HepG2 (cell line): ENCODE results near the gene LCE3B. TPM values are rescaled to one million over a fixed set of nuclear protein-coding genes. Genes with fewer than 3 reads are reported as not detected.

Experiments
- ATAC-seq: fragments of 200-7000 bp; cut with Tn5 transposase; 3 replicates; pipeline ENCODE4 v1.9.1; 2020; ENCODE audit warnings: mild to moderate bottlenecking, moderate library complexity
- BruUV-seq: library from RNA; stranded (reverse); fragments of 400-500 nt; replicated peaks from 2 replicates; lab custom pipeline; 2021; lab: Mats Ljungman, UMichigan
- CTCF ChIA-PET: fragments of 300-600 bp; formaldehyde crosslinking; extraction: SDS; loops from one replicate; lab custom pipeline; 2021; ENCODE audit warnings: low total read pairs, inconsistent platforms, low intra/inter-chr PET ratio; lab: Yijun Ruan, JAX
- POLR2A ChIA-PET: fragments of 350-600 bp; sonication (Branson Sonifier 250); formaldehyde crosslinking; loops from one replicate; lab custom pipeline; 2020; ENCODE audit warnings: antibody characterized with exemption, inconsistent platforms; lab: Yijun Ruan, JAX
- DNase-seq: peaks from one replicate; pipeline ENCODE4 v3.0.0-alpha.2; 2015; ENCODE audit warnings: low spot score
- FAIRE-seq: peaks from 3 replicates; lab custom pipeline; 2011; peaks lifted over from hg19 to GRCh38; lab: Jason Lieb, UNC
- H2AFZ ChIP-seq: one replicate; pipeline ENCODE4 v1.6.1; 2011; ENCODE audit warnings: low read length, inconsistent platforms
- H3K27ac ChIP-seq: fragments of 300-600 bp; 3 replicates; pipeline ENCODE4 v1.8.0; 2011; ENCODE audit warnings: mixed run types, mild to moderate bottlenecking, mixed read lengths, low read length, inconsistent platforms; ENCODE audit not compliant: insufficient read depth; ENCODE audit errors: extremely low read length
- H3K27me3 ChIP-seq, 2 experiments: fragments of 200-600 bp in 1 of 2; 2 replicates in 1 of 2; 3 replicates in 1 of 2; pipeline versions ENCODE4 v1.6.0 to v1.8.0; 2011; ENCODE audit warnings: low read length in 2 of 2, mild to moderate bottlenecking in 2 of 2, moderate library complexity in 2 of 2, inconsistent platforms in 1 of 2; ENCODE audit not compliant: insufficient read depth in 2 of 2, control insufficient read depth in 1 of 2
- H3K36me3 ChIP-seq, 2 experiments: fragments of 200-600 bp in 1 of 2; replicated peaks in 1 of 2; 2 replicates in 1 of 2; 3 replicates in 1 of 2; pipeline versions ENCODE4 v1.5.1 to v1.8.0; 2011; ENCODE audit warnings: low read length in 2 of 2, inconsistent platforms in 1 of 2; ENCODE audit not compliant: insufficient read depth in 2 of 2, control insufficient read depth in 1 of 2
- H3K4me1 ChIP-seq: 2 replicates; pipeline ENCODE4 v1.5.1; 2012; ENCODE audit warnings: low read length, inconsistent platforms; ENCODE audit not compliant: insufficient read depth
- H3K4me2 ChIP-seq: 2 replicates; pipeline ENCODE4 v1.6.0; 2011; ENCODE audit warnings: low read depth, low read length, inconsistent platforms
- H3K4me3 ChIP-seq, 3 experiments: fragments of 200-600 bp in 1 of 3; sonication (generic), shearing (Covaris generic) in 1 of 3; replicated peaks in 1 of 3; 2 replicates each; pipeline ENCODE4 v1.5.1; 2011 to 2016; ENCODE audit warnings: low read length in 3 of 3, inconsistent platforms in 2 of 3, low read depth in 2 of 3, mild to moderate bottlenecking in 2 of 3, control low read depth in 1 of 3, mixed read lengths in 1 of 3; ENCODE audit not compliant: insufficient read depth in 1 of 3
- H3K79me2 ChIP-seq: one replicate; pipeline ENCODE4 v1.6.1; 2011; ENCODE audit warnings: low read length, inconsistent platforms; ENCODE audit not compliant: insufficient read depth
- H3K9ac ChIP-seq: 2 replicates; pipeline ENCODE4 v1.6.0; 2011; ENCODE audit warnings: mild to moderate bottlenecking, low read depth, low read length, inconsistent platforms; ENCODE audit not compliant: insufficient read depth
- H3K9me3 ChIP-seq: 2 replicates; pipeline ENCODE4 v1.5.1; 2012; ENCODE audit warnings: mild to moderate bottlenecking, low read length
- H4K20me1 ChIP-seq: 2 replicates; pipeline ENCODE4 v1.6.0; 2011; ENCODE audit warnings: inconsistent platforms, mild to moderate bottlenecking, low read length, moderate library complexity; ENCODE audit not compliant: insufficient read depth
- ATF7 ChIP-seq, 2 experiments: fragments of 450-650 bp in 1 of 2; sonication (generic) in 1 of 2; formaldehyde crosslinking in 1 of 2; IDR thresholded peaks; 2 replicates each; pipeline versions ENCODE4 v1.4.0 to v1.6.1; 2016 to 2020; ENCODE audit warnings: antibody characterized with exemption in 1 of 2, mild to moderate bottlenecking in 1 of 2, missing genetic modification reagents in 1 of 2
- EP300 ChIP-seq, 3 experiments: sonication (generic) in 1 of 3; formaldehyde crosslinking in 1 of 3; IDR thresholded peaks; 2 replicates each; pipeline versions ENCODE4 v1.5.1 to v1.6.1; 2011 to 2020; ENCODE audit warnings: low read depth in 2 of 3, low read length in 2 of 3, borderline replicate concordance in 1 of 3, improper control_type of control experiment in 1 of 3, mild to moderate bottlenecking in 1 of 3, missing genetic modification reagents in 1 of 3, moderate library complexity in 1 of 3
- HOXA5 ChIP-seq: sonication (generic); formaldehyde crosslinking; IDR thresholded peaks from 2 replicates; pipeline ENCODE4 v1.4.0; 2020; ENCODE audit warnings: missing genetic modification reagents
- IKZF5 ChIP-seq: IDR thresholded peaks from 2 replicates; pipeline ENCODE4 v1.6.1; 2018; ENCODE audit warnings: missing genetic modification reagents, mild to moderate bottlenecking, missing compliant biosample characterization
- IRF2 ChIP-seq: IDR thresholded peaks from 2 replicates; pipeline ENCODE4 v1.6.1; 2018; ENCODE audit warnings: missing genetic modification reagents, missing compliant biosample characterization
- KLF16 ChIP-seq, 2 experiments: sonication (generic) in 1 of 2; formaldehyde crosslinking in 1 of 2; IDR thresholded peaks; 2 replicates each; pipeline versions ENCODE4 v1.6.1 to v1.8.0; 2016 to 2023; ENCODE audit warnings: missing genetic modification reagents in 2 of 2, missing compliant biosample characterization in 1 of 2
- KMT2B ChIP-seq: IDR thresholded peaks from 2 replicates; pipeline ENCODE4 v1.6.1; 2016; ENCODE audit warnings: missing genetic modification reagents, missing compliant biosample characterization
- MAFK ChIP-seq, 2 experiments: IDR thresholded peaks in 1 of 2; conservative IDR thresholded peaks in 1 of 2; 2 replicates each; pipeline ENCODE4 v1.6.1; 2011; ENCODE audit warnings: improper control_type of control experiment in 2 of 2, low read length in 2 of 2
- PCBP2 ChIP-seq: fragments of 200-400 bp; formaldehyde crosslinking; optimal IDR thresholded peaks from 2 replicates; pipeline ENCODE3; 2018; ENCODE audit warnings: low read length, low read depth; ENCODE audit not compliant: poor library complexity, severe bottlenecking
- RNF219 ChIP-seq: sonication (generic); formaldehyde crosslinking; IDR thresholded peaks from 2 replicates; pipeline ENCODE4 v1.5.0; 2020; ENCODE audit warnings: mild to moderate bottlenecking, missing genetic modification reagents
- ZFP36 ChIP-seq: fragments of 150-350 bp; IDR thresholded peaks from 2 replicates; pipeline ENCODE4 v1.6.1; 2018; ENCODE audit warnings: borderline replicate concordance, low read length, low read depth; ENCODE audit not compliant: partially characterized antibody
- ZNF234 ChIP-seq: sonication (generic); formaldehyde crosslinking; conservative IDR thresholded peaks from 2 replicates; pipeline ENCODE4 v1.5.1; 2020; ENCODE audit warnings: mild to moderate bottlenecking, missing genetic modification reagents
- ZNF329 ChIP-seq: sonication (generic); formaldehyde crosslinking; IDR thresholded peaks from 2 replicates; pipeline ENCODE4 v1.9.0; 2021; ENCODE audit warnings: low read depth, mild to moderate bottlenecking, missing genetic modification reagents
- ZNF432 ChIP-seq: sonication (generic); formaldehyde crosslinking; IDR thresholded peaks from 2 replicates; pipeline ENCODE4 v1.5.0; 2020; ENCODE audit warnings: missing genetic modification reagents, mild to moderate bottlenecking, borderline replicate concordance
- ZNF616 ChIP-seq: sonication (generic); formaldehyde crosslinking; IDR thresholded peaks from 2 replicates; pipeline ENCODE4 v1.5.0; 2020; ENCODE audit warnings: low read depth, mild to moderate bottlenecking, missing genetic modification reagents
- WGBS: methylation state at CpG from one replicate; pipeline ENCODE4 v1.1.6; 2017; ENCODE audit warnings: low lambda C conversion rate; 5-methylcytosine and 5-hydroxymethylcytosine counted together
- in situ Hi-C: cut with HindIII; loops from 2 replicates; pipeline ENCODE4 v1.10.0; 2017; ENCODE audit warnings: low pct_unique_long_range_greater_than_20kb; ENCODE audit not compliant: extremely low pct_ligation_motif_present
- intact Hi-C: fragments of 100-400 bp; cut with micrococcal nuclease; formaldehyde crosslinking; loops from one replicate; pipeline ENCODE4 v1.10.0; 2022; ENCODE audit not compliant: unreplicated experiment
- polyA plus RNA-seq, 8 experiments: library from polyadenylated mRNA; depleted of rRNA in 3 of 8; stranded (reverse) in 7 of 8; unstranded in 1 of 8; fragments of >200 nt; fragmentation: Illumina TruSeq in 4 of 8; extraction: Trizol in 4 of 8; gene quantifications; 2 replicates each; pipeline versions ENCODE4 v1.2.1 to v1.2.3, GENCODE V29; 2011 to 2016; ENCODE audit warnings: low read depth in 4 of 8, missing spikeins in 1 of 8, mixed read lengths in 1 of 8; ENCODE audit not compliant: insufficient read depth in 1 of 8
- total RNA-seq, 5 experiments: library from RNA; depleted of rRNA; stranded (reverse); fragments of >200 nt; fragmentation: Illumina TruSeq; extraction: Trizol; gene quantifications; 2 replicates each; pipeline ENCODE4 v1.2.3, GENCODE V29; 2016; ENCODE audit warnings: low read depth in 1 of 5

The LCE3B gene
- total and polyA plus RNA-seq, 2 of the 13 experiments (the other 11 are each of a cell fraction or from before 2014, with no cell fraction given): not detected

- TF ChIP-seq ZNF234 (CRISPR knock-in tag) (no peak), IKZF5 (CRISPR knock-in tag) (no peak), ZFP36 (no peak), ATF7 (IDR thresholded peaks at IDR 0.05) (no peak), ATF7 (CRISPR knock-in tag; IDR thresholded peaks at IDR 0.05) (no peak), EP300 (IDR thresholded peaks at IDR 0.05; ENCODE audit: low read depth in 2 of 2, low read length in 2 of 2) (no peak), EP300 (CRISPR knock-in tag; IDR thresholded peaks at IDR 0.05; ENCODE audit: borderline replicate concordance) (no peak), ZNF432 (CRISPR knock-in tag) (no peak), MAFK (conservative IDR thresholded peaks at IDR 0.05 in 1 of 2, IDR thresholded peaks at IDR 0.05 in 1 of 2; ENCODE audit: low read length in 2 of 2) (no peak), IRF2 (CRISPR knock-in tag) (no peak), RNF219 (CRISPR knock-in tag) (no peak), ZNF329 (CRISPR knock-in tag) (no peak), KLF16 (CRISPR knock-in tag; IDR thresholded peaks at IDR 0.05) (no peak), HOXA5 (CRISPR knock-in tag) (no peak), PCBP2 (no peak), ZNF616 (no peak), KMT2B (no peak)
- Histone ChIP-seq H3K4me3 (no peak overlapping the region), H3K79me2 (no peaks in the 10 kb centered on the region), H3K9me3 (no peaks in the 10 kb centered on the region), H3K4me1 (no peaks in the 10 kb centered on the region), H2AFZ (no peak overlapping the region), H3K4me2 (no peak overlapping the region), H3K9ac (no peak overlapping the region), H3K27ac (no peak overlapping the region), H3K36me3 (no peaks in the 10 kb centered on the region), H4K20me1 (no peaks in the 10 kb centered on the region), H3K27me3 (no peaks in the 10 kb centered on the region)
- no TSS peak for BruUV-seq
- 16% methylated on average over 1 of the region's 1 CpG for WGBS
- FAIRE-seq (no peak), DNase-seq (no peak), ATAC-seq (no peak)
- CTCF ChIA-PET: no interaction called here
- in situ Hi-C loops: no loop called here
- intact Hi-C loops: no loop called here
- POLR2A ChIA-PET: no interaction called here
Observed at GRCh38 chr1:152640351-152640750, 26.7 kb downstream of the LCE3B start.
